Measurements from ENCODE around the gene PGK2.

Gene PGK2

GRCh38 chr6:49736017-49736508, 51.0 kb downstream of the PGK2 start:
- DNase-seq (ENCODE audit: low read depth in 2 of 2), result no peak
